Choroid plexus epithelial cell (primary cell): ENCODE results near the gene GABRG3.
A peak's percentile ranks its signal among the peaks of the same experiment; 100 is the strongest.

Experiments
- DNase-seq: peaks from one replicate; pipeline ENCODE4 v3.0.0-alpha.2; 2010; ENCODE audit warnings: low read depth
- H3K4me3 ChIP-seq: 2 replicates; pipeline ENCODE4 v1.5.1; 2011; ENCODE audit warnings: low read depth, mild to moderate bottlenecking, control low read depth, low read length, moderate library complexity
- TF ChIP-seq, protein P1 (sequence below): conservative IDR thresholded peaks from 2 replicates; pipeline ENCODE4 v1.5.1; 2011; ENCODE audit warnings: low read depth, mild to moderate bottlenecking, control low read depth, inconsistent platforms, low read length, moderate library complexity

Gene GABRG3

DNA sequence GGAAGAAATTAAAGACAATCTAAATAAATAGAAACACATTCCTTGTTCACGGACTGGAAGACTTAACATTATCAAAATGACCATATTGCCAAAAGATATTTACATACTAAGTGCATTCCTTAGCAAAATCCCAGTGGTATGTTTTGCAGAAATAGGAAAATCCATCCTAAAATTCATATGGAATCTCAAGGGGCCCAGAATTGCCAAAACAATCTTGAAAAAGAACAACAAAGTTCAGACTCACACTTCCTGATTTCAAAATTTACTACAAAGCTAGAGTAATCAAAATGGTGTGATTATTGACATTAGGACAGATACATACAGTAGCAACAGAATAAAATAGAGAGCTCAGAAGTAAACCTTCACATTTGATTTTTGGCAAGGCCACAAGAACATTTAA is 612.7 kb downstream of the GABRG3 start:
- DNase-seq = no peak
- TF ChIP-seq, protein P1, sequence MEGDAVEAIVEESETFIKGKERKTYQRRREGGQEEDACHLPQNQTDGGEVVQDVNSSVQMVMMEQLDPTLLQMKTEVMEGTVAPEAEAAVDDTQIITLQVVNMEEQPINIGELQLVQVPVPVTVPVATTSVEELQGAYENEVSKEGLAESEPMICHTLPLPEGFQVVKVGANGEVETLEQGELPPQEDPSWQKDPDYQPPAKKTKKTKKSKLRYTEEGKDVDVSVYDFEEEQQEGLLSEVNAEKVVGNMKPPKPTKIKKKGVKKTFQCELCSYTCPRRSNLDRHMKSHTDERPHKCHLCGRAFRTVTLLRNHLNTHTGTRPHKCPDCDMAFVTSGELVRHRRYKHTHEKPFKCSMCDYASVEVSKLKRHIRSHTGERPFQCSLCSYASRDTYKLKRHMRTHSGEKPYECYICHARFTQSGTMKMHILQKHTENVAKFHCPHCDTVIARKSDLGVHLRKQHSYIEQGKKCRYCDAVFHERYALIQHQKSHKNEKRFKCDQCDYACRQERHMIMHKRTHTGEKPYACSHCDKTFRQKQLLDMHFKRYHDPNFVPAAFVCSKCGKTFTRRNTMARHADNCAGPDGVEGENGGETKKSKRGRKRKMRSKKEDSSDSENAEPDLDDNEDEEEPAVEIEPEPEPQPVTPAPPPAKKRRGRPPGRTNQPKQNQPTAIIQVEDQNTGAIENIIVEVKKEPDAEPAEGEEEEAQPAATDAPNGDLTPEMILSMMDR = no peak
- no peak overlapping the region for H3K4me3 ChIP-seq

DNA sequence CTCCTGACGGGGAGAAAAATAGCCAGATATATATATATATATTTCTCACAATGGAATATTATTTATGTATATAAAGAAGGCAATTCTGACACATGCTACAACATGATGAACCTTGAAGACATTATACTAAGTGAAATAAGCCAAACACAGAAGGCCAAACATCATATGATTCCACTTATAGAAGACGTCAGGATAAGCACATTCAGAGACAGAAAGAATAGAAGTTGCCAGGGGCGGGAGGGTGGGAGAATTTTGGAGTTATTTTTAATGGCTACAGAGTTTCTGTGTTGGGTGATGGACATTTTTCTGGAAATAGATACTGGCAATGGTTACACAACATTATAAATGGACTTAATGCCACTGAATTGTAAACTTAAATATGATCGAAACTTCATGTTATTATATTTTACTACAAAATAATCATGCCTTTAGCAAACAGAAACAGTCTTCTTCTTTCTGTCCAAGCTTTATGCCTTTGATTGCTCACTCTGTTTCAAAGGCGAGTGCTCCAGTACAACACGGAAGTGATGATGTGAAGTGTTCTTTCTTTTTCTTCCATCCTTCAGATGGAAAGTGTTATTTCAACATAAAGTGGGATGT is 614.2 kb downstream of the GABRG3 start:
- H3K4me3 ChIP-seq = no peak overlapping the region
- TF ChIP-seq, protein P1 = no peak
- no peak for DNase-seq

DNA sequence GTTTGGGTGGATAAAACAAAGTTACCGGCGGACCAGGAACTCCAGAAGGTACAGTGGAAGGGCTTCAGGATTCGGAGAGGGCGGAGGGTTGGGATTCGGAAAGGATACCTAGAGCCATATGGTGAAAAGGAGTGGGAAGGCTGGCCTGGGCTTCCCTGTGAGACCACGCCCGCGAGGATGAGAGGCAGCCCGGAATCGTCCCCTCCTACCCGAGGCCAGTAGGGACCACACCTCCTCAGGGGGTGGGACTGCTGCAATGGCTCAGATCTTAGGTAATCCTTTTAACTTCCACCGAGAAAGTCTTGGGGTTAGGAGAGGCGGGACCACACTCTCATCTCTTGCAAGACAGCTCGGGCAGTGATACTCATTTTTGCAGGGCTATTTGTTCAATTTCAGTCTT is 616.8 kb downstream of the GABRG3 start:
- DNase-seq = peak; percentile 21
- TF ChIP-seq, protein P1 = no peak

DNA sequence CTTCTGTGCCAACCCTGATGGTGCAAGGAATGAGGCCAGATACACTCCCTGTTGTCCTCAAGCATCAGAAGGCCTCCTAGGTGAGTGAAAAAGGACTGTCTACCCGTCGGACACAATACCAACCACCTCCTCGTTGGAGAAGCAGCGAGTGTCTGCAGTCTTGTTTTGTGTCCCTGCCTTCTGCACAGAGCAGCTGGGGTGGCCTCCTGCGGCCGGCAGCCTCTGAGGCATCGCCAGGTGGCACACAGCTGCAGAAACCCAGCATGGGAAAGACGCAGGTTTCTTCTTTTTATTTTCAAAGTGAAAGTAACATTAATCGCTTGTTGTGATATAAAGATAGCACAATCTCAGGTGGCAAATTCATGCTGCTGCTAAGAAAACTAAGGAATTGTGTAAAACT is 618.3 kb downstream of the GABRG3 start:
- H3K4me3 ChIP-seq = no peak overlapping the region
- DNase-seq = no peak
- TF ChIP-seq, protein P1 = no peak

More for the DNA sequence above, 616.8 kb downstream of the GABRG3 start:
- H3K4me3 ChIP-seq = no peak overlapping the region

DNA sequence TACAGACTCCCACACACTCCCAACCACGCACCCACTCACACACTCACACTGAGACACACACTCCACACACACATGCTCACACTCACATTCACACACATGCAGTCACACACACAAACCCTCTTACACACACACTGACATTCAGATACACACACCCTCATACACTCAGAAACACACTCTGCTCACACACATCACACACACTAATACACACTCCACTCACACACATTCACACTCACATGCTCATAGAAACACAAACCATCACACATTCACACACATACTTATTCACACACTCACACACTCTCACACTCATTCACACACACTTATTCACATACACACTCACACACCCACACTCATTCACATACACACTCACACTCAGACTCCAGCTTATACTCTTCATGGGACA is 618.8 kb downstream of the GABRG3 start:
- TF ChIP-seq, protein P1 = no peak
- no peak overlapping the region for H3K4me3 ChIP-seq
- DNase-seq = no peak
